ENCODE results near the gene ALKBH1. TPM values are rescaled to one million over a fixed set of nuclear protein-coding genes. Genes with fewer than 3 reads are reported as not detected.
A peak's percentile ranks its signal among the peaks of the same experiment; 100 is the strongest.

The ALKBH1 gene
- total RNA-seq, 1 donor from 2014 or later: 15.2 TPM

DNA sequence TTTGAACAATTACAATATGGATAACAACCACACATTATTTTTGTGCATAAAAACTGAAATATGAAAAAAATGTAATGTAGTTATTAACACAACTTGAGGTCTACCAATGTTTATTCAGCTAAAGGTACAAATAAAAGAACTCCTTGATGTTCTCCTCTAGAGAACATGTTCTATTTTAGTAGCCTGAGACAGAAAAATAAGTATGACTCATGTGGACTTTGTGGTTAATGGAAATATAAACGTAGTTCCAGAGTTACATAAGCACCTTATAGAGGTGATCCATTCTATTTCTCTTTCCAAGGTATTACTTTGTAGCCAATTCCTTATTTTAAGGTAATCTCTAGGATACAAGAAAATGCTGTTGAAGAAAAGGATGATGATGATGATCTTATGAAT lies 25.7 kb downstream of the ALKBH1 start:
- no peak overlapping the region for H3K4me3 Mint-ChIP-seq (ENCODE audit: unreplicated experiment)

DNA sequence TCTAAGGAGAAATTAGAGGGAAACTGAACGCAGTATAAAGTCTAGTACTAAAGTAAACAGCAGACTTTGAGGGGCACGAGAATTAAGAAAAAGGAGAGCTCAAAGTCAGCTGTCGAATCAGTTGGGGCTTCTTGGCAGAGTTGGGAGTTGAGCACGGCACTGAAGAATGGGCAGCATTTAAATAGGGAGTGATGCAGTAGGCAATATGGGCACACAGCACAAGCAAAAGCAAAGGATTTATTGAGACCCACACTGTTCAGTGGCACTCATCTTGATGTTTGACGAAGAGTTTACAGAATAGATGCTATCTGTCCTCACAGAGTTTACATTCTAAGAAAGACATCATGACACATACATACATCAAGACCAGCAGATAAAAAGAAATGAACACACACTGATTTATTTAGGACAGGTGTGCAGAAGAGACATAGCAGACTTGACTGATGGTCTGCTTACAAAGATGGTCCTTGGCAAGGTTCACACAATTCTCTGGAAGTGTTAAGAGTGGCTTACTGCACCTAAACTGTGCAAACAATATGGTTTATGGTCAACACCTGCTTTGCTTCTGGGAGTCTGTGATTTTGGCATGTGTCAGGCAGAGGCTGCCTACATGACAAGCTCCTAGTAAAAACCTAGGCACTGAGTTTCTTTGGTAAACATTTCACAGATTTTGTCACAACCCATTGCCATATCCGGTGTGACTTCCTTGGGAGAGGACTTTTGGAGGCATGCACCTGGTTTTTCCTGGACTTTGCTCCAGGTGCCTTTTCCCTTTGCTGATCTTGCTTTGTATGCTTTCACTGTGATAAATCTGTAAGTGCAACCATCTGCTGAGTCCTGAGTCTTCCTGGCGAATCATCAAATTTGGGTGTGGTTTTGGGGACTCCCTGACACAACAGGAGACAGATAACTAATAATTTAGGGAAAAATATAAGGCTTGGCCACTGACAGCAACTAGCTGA lies 26.3 kb downstream of the ALKBH1 start:
- no peak overlapping the region for H3K27ac ChIP-seq (ENCODE audit: low read depth, low read length)
- no peaks in the 10 kb centered on the region for H3K9me3 Mint-ChIP-seq (ENCODE audit: unreplicated experiment)
- peaks cover 6% of the 10 kb centered on the region for H3K36me3 ChIP-seq (ENCODE audit: insufficient read depth, low read length)
- peak overlapping the region; percentile 16 for H3K4me2 ChIP-seq (ENCODE audit: low read length)
- H3K4me3 Mint-ChIP-seq (ENCODE audit: unreplicated experiment): no peak overlapping the region
- H3K9ac ChIP-seq (ENCODE audit: low read length): no peak overlapping the region
- H3K4me3 ChIP-seq (ENCODE audit: insufficient read depth, low read depth, low read length): no peak overlapping the region
- peaks cover 4% of the 10 kb centered on the region for H3K36me3 Mint-ChIP-seq (ENCODE audit: low read depth, unreplicated experiment)
- H3K27me3 ChIP-seq (ENCODE audit: insufficient read depth, low read length): no peaks in the 10 kb centered on the region
- H3K27me3 Mint-ChIP-seq (ENCODE audit: low read depth, unreplicated experiment): no peaks in the 10 kb centered on the region
- H2AFZ ChIP-seq (ENCODE audit: low read depth, low read length): no peak overlapping the region
- no peaks in the 10 kb centered on the region for H3K9me3 ChIP-seq (ENCODE audit: insufficient read depth, low read depth, low read length)
- no peaks in the 10 kb centered on the region for H3K79me2 ChIP-seq (ENCODE audit: insufficient read depth, low read length)
- H3K27ac Mint-ChIP-seq (ENCODE audit: unreplicated experiment): no peak overlapping the region
- peaks cover 11% of the 10 kb centered on the region for H3K4me1 Mint-ChIP-seq (ENCODE audit: low read depth, unreplicated experiment)
- DNase-seq (ENCODE audit: low read depth) (peak; percentile 19), FAIRE-seq (no peak)
- no peak for TF ChIP-seq CTCF (IDR thresholded peaks at IDR 0.05; ENCODE audit: insufficient read depth, low read depth, low read length)
- TF ChIP-seq EZH2 (IDR thresholded peaks at IDR 0.05; ENCODE audit: insufficient read depth, low read length): no peak
- H4K20me1 ChIP-seq (ENCODE audit: insufficient read depth, low read length): peaks cover 12% of the 10 kb centered on the region
- H3K4me1 ChIP-seq (ENCODE audit: insufficient read depth, low read length): peaks cover 10% of the 10 kb centered on the region

More for the DNA sequence above, 25.7 kb downstream of the ALKBH1 start:
- peaks cover 10% of the 10 kb centered on the region for H3K4me1 ChIP-seq (ENCODE audit: insufficient read depth, low read length)
- H3K9me3 Mint-ChIP-seq (ENCODE audit: unreplicated experiment): no peaks in the 10 kb centered on the region
- H3K27me3 Mint-ChIP-seq (ENCODE audit: low read depth, unreplicated experiment): no peaks in the 10 kb centered on the region
- H4K20me1 ChIP-seq (ENCODE audit: insufficient read depth, low read length): peaks cover 12% of the 10 kb centered on the region
- TF ChIP-seq EZH2 (IDR thresholded peaks at IDR 0.05; ENCODE audit: insufficient read depth, low read length) (no peak), CTCF (IDR thresholded peaks at IDR 0.05; ENCODE audit: insufficient read depth, low read depth, low read length) (no peak)
- no peak overlapping the region for H2AFZ ChIP-seq (ENCODE audit: low read depth, low read length)
- peaks cover 6% of the 10 kb centered on the region for H3K36me3 ChIP-seq (ENCODE audit: insufficient read depth, low read length)
- H3K4me1 Mint-ChIP-seq (ENCODE audit: low read depth, unreplicated experiment): peaks cover 11% of the 10 kb centered on the region
- DNase-seq (ENCODE audit: low read depth) (peak; percentile 57), FAIRE-seq (no peak)
- H3K9ac ChIP-seq (ENCODE audit: low read length): no peak overlapping the region
- no peak overlapping the region for H3K4me3 ChIP-seq (ENCODE audit: insufficient read depth, low read depth, low read length)
- peaks cover 4% of the 10 kb centered on the region for H3K36me3 Mint-ChIP-seq (ENCODE audit: low read depth, unreplicated experiment)
- no peak overlapping the region for H3K27ac Mint-ChIP-seq (ENCODE audit: unreplicated experiment)
- no peaks in the 10 kb centered on the region for H3K79me2 ChIP-seq (ENCODE audit: insufficient read depth, low read length)
- H3K9me3 ChIP-seq (ENCODE audit: insufficient read depth, low read depth, low read length): no peaks in the 10 kb centered on the region
- peak overlapping the region; percentile 16 for H3K4me2 ChIP-seq (ENCODE audit: low read length)
- H3K27ac ChIP-seq (ENCODE audit: low read depth, low read length): no peak overlapping the region
- H3K27me3 ChIP-seq (ENCODE audit: insufficient read depth, low read length): no peaks in the 10 kb centered on the region

DNA sequence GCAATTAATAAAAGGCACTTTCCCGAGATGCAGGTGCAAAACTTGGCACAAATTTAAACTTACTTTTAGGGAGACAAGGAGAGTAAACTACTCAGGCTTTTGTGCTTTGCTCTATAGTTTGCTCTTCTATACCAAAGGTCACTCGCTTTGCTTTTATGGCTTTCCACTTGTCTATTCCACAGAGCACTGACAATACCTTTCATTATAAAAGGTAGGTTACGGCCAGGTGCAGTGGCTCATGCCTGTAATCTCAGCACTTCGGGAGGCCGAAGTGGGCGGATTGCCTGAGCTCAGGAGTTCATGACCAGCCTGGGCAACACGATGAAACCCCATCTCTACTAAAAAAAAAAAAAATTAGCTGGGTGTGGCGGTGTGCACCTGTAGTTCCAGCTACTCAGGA lies 32.9 kb downstream of the ALKBH1 start:
- no peak overlapping the region for H3K27ac ChIP-seq (ENCODE audit: low read depth, low read length)
- Mint-ChIP-seq H3K27ac (ENCODE audit: unreplicated experiment) (no peak overlapping the region), H3K36me3 (ENCODE audit: low read depth, unreplicated experiment) (peaks cover 12% of the 10 kb centered on the region), H3K4me3 (ENCODE audit: unreplicated experiment) (no peak overlapping the region), H3K9me3 (ENCODE audit: unreplicated experiment) (no peaks in the 10 kb centered on the region), H3K4me1 (ENCODE audit: low read depth, unreplicated experiment) (no peaks in the 10 kb centered on the region), H3K27me3 (ENCODE audit: low read depth, unreplicated experiment) (no peaks in the 10 kb centered on the region)
- H3K9ac ChIP-seq (ENCODE audit: low read length): no peak overlapping the region
- H3K4me3 ChIP-seq (ENCODE audit: insufficient read depth, low read depth, low read length): no peak overlapping the region
- no peak for DNase-seq (ENCODE audit: low read depth)
- no peak overlapping the region for H2AFZ ChIP-seq (ENCODE audit: low read depth, low read length)
- H4K20me1 ChIP-seq (ENCODE audit: insufficient read depth, low read length): no peaks in the 10 kb centered on the region
- no peaks in the 10 kb centered on the region for H3K4me1 ChIP-seq (ENCODE audit: insufficient read depth, low read length)
- H3K4me2 ChIP-seq (ENCODE audit: low read length): no peak overlapping the region
- no peaks in the 10 kb centered on the region for H3K79me2 ChIP-seq (ENCODE audit: insufficient read depth, low read length)
- no peaks in the 10 kb centered on the region for H3K27me3 ChIP-seq (ENCODE audit: insufficient read depth, low read length)
- H3K36me3 ChIP-seq (ENCODE audit: insufficient read depth, low read length): peaks cover 21% of the 10 kb centered on the region
- no peak for FAIRE-seq
- TF ChIP-seq EZH2 (IDR thresholded peaks at IDR 0.05; ENCODE audit: insufficient read depth, low read length) (no peak), CTCF (IDR thresholded peaks at IDR 0.05; ENCODE audit: insufficient read depth, low read depth, low read length) (no peak)
- H3K9me3 ChIP-seq (ENCODE audit: insufficient read depth, low read depth, low read length): no peaks in the 10 kb centered on the region
